ENCODE data around the gene SLC16A3. TPM values are rescaled to one million over a fixed set of nuclear protein-coding genes. Genes with fewer than 3 reads are reported as not detected.

The SLC16A3 gene
- total RNA-seq, 1 experiment from 2014 or later: 677 TPM

DNA sequence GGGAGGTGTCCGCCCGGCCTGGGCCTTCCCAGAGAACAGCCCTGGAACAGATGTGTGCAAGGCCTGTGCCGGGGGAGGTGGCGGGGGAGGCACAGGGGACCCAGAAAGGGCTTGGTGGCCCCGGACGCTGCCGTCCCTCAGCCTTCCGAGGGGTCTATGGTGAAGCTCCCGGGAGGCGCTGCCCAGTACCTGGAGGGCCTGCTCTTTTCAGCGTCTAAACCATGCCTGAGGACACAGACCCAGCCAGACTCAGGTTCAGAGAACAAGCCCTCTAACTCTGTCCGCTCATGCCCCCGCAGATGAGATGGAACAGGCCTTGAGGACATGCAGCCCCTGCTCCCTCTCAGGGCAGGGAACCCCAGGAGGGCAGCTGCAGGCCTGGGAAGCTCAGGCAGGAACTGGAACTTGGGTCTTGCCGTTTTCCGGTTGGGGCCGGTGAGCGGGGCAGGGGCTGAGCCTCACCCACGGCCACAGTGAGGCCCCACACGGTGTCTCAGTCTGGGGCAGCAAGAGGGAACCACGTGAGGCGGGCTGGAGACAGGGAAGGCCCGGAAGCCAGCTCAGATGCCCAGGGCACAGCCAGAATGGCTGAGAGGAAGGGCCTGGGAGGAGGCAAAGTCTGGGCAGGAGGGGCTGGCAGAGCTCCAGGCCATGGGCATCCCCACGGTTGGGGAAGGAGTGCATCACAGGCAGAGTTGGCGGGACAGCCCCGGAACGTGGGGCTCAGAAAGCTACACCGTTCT lies 12.5 kb downstream of the SLC16A3 start:
- in situ Hi-C loops (cut with HindIII; ENCODE audit: low pct_unique_long_range_greater_than_20kb, low sequenced_read_pairs): no loop called here
- peak; percentile 79 for DNase-seq (ENCODE audit: low read depth)

DNA sequence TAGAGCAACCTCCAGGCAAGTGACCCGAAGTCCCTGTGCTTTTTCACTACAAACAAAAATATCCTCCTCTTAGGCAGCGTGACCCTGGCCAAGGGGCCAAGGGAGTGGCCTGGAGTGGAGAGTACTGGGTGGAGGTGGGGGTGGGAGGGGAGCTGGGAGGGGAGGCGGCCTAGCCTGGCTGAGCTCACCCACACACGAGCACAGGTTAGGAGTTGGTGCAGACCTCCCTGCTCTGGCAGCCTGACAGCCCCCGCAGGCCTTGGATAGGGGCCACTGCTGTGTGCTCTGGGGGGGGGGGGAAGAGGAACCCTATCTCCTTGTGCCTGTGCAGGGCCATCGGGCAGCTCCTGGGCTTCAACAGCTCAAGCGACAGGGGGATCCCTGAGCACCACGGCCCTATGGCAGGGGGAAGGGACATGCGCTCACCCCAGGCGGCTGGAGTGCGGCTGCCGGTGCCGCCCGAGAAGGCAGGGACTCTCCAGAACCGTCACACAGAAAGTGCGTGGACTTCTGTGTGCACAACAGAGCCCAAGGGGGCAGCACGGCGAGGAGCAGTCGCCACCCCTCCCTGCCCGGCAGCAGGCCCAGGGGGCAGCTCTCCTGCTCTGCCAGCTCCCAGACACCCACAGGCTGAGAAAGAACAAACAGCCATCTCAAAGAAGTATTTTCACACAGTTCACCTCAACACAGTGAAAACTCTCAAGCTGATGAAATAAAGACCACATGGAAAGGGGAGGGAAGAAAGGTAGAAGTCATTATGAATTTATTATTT lies 13.3 kb downstream of the SLC16A3 start:
- in situ Hi-C loops (cut with HindIII; ENCODE audit: low pct_unique_long_range_greater_than_20kb, low sequenced_read_pairs): no loop called here
- DNase-seq (ENCODE audit: low read depth): peak; percentile 58

DNA sequence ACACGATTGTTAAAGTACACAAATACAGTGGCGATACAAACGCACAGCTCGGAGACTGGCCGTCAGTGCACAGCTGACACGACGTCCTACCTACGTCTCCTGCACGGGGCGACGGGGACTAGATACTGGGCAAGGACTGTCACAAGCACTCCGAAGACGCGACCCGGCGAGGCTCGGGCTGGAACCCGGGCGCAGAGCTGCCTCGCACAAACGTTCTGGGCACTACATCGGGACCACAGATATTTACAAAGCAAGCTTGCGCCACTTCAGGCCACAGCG lies 13.8 kb downstream of the SLC16A3 start:
- no peak for DNase-seq (ENCODE audit: low read depth)
- in situ Hi-C loops (cut with HindIII; ENCODE audit: low pct_unique_long_range_greater_than_20kb, low sequenced_read_pairs): no loop called here

DNA sequence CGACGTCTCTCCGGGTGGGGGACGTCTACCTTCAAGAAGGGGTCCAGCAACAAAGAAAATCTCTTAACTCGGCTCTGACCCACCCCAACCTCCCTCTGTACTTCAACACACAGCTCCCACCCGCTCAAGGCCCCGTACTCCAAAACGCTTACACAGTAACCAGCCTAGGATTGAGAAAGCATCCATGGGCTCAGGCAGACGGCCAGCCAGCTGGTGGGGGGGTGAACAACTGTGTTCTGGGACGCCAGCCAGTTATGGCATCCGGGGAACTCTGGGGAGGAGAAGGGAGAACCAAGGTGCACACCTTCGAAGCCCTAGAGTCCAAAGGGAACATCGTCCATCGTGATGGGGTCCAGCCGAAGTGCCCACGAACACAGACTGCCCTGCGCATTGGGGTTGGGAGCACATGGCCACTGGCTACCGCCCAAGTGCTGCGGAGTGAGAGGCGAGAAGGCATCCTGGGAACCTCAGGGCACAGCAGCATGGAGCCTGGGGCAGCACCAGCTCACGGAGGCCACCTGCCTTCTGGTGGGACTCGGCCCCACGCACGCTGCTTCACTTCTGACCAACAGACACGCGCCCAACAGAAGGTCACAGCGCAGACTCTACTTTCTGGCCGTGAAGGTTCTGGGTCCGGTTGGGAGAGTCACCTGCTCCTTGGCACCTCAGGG lies 14.3 kb downstream of the SLC16A3 start:
- in situ Hi-C loops (cut with HindIII; ENCODE audit: low pct_unique_long_range_greater_than_20kb, low sequenced_read_pairs): no loop called here
- DNase-seq (ENCODE audit: low read depth): peak; percentile 47

DNA sequence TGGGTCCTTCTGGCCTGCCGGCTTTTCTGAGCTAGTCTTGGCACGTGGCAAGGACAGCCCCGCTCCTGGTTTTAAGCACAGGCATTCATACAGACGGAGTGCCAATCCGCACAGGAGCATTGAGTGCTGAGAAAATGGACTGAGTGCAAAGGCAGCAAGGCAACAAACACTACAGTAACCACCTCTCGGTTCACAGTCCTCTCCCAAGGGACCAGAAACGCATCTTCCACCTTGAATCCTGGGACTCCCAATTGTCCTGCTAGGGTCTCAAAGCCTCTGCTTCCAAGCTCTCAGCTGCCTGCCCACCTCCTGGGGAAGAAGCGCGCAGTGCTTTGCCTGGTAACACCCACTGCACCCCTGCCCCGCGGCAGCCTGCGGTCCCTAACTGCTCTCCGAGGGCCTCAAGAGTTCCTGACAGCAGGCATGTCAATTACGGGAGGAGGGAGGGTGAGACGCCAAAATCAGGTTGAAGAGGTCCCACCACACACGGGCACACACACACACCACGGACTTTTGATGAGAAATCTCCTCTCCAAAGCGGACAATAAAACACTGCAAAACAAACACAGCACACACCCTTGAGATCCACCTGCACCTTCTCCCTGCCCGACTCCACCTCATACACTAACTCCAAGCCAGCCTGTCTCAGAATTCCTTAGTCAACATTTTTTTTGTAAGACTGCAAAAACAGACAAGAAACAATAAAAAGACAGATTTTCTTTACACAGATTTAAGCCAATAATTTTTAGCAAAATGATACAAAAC lies 15.0 kb downstream of the SLC16A3 start:
- in situ Hi-C loops (cut with HindIII; ENCODE audit: low pct_unique_long_range_greater_than_20kb, low sequenced_read_pairs): no loop called here
- DNase-seq (ENCODE audit: low read depth): peak; percentile 46

DNA sequence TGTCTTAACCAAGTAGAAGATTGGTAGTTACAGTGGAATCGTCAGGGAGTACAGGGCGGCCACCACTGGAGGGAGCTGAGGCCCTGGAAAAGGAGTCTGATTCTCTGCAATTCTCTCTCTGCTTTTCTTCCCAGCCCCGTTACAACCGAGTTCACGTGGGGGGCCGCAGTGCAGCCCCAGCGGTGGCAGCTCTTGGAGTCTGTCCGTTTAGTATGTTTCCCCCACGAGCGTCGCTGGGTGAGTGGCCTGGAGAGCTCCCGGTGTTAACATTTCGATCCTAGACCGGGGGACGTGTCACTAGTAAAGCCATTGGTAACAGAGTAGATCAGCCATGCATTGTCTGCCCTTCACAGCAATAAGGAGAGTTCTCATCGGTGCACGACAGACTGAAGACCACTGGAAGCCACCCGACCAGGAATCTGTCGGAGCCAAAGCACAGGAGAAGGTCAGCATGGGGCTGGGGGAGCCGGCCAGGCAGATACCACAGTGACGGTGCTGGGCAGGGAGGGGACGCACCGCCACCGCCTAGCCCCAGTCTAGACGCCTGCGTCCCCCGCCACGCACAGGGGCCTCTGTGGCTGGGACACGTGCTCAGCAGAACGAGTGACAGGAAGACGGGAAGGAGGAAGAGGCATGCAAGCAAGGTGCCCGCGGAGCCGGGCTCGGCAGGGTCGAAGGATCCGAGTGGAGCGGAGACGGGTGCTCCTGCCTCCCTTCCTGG lies 15.7 kb downstream of the SLC16A3 start:
- DNase-seq (ENCODE audit: low read depth): peak; percentile 38

DNA sequence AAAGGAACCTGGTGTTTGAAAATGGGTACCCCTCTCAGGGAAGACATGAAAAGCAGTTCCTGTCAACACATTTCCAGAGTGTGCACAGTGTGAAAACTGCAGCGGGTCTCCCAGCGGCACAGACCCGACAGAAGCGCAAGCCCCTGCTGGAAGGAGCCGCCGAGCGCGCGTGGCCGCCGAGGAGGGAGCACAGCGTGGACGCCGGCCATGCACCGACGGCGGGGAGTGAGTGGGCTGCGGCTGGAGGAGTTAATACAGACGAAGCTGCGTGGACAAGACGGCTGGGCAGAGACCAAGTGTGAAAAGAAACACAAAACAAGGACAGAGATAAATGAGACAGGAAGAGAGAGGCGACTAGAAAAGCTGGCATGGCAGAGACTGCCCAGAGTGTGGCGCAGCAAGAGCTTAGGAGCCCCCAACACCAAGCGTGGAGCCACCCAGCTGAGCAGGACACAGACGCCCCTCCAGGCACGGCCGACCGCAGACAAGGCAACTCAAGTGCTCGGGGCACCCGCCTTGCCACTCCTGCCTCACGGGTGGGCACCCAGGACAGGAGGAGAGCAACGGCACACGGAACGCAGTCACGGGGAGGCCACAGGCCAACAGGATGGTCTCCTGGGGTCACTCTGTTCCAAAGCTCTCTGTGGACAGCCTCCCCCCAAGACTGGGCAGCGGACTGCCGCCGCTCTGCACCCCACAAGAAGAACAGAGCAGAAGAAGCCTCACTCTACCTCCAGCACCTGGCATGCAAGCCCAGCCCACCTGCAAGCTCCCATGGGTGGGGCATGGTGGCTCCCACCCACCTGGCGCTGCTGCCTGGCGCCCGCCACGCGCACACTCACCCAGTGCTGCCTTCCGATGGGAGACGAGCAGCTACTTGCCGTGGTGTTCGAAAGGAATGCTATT lies 16.5 kb downstream of the SLC16A3 start:
- in situ Hi-C loops (cut with HindIII; ENCODE audit: low pct_unique_long_range_greater_than_20kb, low sequenced_read_pairs): no loop called here
- DNase-seq (ENCODE audit: low read depth): no peak

More for the DNA sequence above, 15.7 kb downstream of the SLC16A3 start:
- in situ Hi-C loops (cut with HindIII; ENCODE audit: low pct_unique_long_range_greater_than_20kb, low sequenced_read_pairs): no loop called here

DNA sequence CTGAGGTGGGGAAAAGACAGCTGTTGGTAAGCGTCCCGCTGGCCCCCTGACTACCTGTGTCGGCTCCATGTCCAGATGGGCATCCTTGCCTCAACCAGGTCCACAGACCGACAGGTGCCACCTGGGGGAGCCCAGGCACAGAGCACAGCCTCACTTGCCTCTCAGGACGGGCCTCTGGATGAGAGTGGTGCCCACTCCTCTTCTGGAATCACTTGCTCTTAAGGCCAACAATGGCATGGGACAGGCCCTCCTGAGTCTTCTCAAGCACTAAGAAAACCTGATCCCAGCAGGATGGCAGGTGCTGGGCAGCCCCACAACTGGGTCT lies 17.2 kb downstream of the SLC16A3 start:
- in situ Hi-C loops (cut with HindIII; ENCODE audit: low pct_unique_long_range_greater_than_20kb, low sequenced_read_pairs): no loop called here

DNA sequence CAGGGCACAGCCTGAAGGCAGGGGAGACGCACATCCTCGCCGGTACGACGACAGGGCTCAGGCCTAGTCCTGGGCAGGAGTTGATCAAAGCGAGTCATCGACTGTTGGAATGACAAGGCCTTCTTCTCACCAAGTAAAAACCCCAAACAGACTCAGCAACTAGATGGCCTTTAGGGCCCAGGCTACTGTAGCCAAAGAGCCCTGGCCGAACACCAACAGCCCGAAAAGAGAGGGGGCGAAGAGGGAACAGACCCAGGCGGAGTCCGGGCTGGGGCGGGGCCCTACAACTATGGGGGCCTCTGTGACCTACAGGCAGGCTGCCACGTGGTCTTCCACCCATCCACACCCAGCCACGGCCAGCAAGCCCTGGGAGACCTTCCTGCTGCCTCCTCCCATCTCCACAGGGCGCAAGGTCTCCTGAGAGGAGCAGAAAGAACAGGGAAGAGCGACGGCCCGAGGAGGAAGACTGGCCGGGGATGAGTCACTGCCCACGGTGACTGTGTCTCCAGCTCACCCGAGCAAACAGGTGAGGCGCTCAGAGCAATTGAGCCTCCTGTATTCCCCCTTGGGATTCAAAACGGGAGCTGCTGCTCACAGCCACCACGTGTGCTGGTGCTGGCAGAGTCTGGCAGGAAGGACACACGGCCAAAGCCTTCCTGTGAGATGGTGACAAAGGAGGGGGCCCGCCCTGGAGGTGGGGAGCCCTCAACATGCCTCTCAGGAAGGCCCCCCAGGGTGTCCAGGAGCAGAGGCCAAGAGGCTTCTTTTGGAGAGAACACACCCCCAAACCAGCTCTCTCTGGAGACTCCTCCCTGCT lies 17.7 kb downstream of the SLC16A3 start:
- peak; percentile 80 for DNase-seq (ENCODE audit: low read depth)
- in situ Hi-C loops (cut with HindIII; ENCODE audit: low pct_unique_long_range_greater_than_20kb, low sequenced_read_pairs): no loop called here

More for the DNA sequence above, 17.2 kb downstream of the SLC16A3 start:
- DNase-seq (ENCODE audit: low read depth): no peak

DNA sequence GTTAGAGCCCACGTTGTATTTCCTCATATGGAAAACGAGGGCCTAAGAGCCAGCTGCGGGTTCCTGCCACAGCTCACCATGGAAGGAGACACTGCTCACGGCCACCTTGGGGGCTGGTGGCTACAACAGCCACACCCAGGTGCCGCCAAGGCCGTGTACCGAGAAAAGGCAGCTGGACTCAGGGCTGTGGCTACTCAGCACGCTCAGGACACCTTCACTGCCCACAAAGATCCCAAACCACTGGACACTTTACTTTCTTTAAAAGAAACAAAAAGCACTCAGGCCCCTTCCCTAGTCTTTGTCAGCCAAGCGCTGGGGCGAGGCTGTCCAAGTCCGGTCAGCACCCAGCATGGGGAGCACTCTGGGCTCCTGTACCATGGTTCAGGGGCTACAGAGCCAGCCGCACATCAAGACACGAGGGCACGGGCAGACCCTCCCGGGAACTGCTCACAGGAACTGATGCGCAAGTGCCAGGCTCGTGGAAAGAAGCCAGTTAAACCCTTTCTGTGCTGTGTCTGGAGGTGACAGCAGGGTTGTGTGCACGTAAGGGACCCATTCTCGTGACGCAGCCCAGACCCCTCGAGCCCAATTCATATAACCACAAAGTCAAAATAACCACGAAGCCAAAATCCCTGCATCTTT lies 18.5 kb downstream of the SLC16A3 start:
- no peak for DNase-seq (ENCODE audit: low read depth)
- in situ Hi-C loops (cut with HindIII; ENCODE audit: low pct_unique_long_range_greater_than_20kb, low sequenced_read_pairs): no loop called here

DNA sequence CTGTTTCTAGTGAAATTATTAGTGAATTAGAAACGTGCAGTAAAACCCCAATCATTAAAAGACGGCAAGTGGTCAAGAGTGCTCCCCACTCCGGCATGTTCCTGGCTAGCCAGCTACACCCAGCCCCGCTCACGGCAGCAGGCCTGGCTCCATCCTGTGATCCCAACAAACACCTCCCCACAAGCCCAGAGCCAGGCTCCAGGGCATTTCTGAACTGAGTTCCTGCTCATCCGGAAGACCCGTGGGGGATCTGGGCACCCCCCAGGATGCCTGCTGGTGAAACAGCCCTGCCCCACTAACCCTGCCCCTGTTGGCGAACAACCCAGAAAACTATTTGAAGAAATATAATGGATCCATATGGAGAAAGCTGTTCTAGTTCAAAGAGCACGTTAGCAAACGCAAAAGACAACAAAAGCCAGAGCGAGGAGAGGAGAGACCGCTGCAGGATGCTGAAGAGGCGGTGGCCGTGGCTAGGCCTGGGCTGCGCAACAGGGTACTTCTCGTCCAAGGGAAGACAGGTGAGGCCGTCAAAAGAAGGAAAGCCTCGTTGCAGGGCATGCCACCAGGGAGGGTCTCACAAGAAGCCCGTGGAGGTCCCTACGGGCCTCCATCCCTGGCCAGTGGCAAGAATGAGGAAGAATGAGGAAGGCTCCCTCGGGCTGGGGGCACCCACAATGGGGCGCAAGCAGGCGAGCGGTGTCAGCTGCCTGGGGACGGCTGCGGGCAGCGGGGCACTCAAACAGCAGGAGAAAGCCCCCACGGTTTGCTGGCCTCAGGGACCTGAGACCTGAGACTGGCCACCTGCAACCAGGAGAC lies 19.2 kb downstream of the SLC16A3 start:
- DNase-seq (ENCODE audit: low read depth): no peak
- in situ Hi-C loops (cut with HindIII; ENCODE audit: low pct_unique_long_range_greater_than_20kb, low sequenced_read_pairs): no loop called here

DNA sequence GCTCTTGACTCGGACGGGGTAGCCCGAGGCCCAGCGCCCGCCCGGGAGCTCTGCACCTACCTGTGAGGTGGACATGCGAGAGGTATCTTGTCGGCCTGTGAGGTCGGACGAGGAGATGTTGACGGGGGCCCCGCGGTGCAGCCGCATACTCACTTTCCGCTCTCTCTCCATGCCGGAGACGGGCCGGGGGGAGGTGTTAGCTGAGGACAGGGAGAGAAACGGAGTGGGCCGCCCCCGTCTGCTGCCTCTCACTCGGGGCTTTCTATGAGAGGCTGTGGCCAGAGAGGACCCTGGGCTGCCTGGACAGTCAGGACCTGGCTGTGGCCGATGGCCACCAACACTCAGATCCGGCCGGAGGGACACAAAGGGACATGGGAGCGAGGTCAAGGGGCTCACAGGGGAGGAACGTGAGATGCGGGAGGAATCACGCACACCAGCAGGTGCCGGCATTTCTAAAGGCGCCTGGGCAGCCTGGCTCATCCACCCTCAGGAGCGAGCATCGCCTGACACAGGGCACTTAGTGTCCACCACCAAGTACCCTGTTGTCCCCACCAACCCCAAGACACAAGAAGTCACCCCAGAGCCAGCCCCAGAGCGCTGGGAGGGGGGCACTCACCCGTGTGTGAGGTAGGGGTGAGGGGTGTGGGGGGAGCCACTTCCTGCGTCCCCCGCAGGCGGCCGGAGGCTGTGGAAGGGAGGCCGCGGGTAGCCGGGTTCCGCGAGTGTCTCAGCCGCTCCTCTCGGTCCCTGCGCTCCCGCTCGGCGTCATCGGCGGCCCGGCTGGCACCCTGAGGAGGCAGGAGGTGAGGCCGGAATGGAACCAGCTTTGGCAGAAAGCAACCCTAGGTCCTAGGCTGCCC lies 20.2 kb downstream of the SLC16A3 start:
- DNase-seq (ENCODE audit: low read depth): no peak
- in situ Hi-C loops (cut with HindIII; ENCODE audit: low pct_unique_long_range_greater_than_20kb, low sequenced_read_pairs): no loop called here

DNA sequence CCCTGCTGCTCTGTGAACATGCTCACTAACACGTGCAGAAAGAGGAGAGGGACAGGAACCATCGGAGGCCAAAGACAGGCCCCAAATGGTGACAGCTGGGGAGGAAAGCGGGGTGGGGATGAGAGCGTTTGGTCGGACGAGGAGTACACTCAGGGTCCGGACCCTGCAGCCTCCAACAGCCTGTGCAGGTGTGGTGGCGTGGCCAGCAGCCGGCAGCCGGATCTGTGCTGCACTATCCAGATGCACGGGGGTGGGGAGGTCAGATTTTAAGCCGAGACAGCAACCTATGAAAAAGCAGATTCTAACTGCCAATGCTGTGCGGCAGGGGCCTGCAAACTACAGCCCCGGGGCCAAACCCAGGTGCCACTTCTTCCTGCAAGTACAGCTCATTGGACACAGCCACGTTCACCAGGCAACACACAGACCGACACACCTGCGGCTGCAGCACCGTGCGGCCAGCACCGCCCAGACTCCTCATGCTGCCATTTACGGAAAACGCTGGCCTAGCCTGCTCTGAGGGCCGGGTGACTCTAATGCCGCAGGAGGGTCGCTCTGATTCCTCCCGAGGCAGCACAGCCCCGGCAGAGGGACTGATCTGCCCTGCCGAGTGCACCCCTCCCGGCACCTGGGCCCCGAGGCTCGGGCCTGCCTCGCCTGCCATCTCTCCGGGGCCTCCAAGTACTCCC lies 21.2 kb downstream of the SLC16A3 start:
- in situ Hi-C loops (cut with HindIII; ENCODE audit: low pct_unique_long_range_greater_than_20kb, low sequenced_read_pairs): no loop called here
- DNase-seq (ENCODE audit: low read depth): no peak

DNA sequence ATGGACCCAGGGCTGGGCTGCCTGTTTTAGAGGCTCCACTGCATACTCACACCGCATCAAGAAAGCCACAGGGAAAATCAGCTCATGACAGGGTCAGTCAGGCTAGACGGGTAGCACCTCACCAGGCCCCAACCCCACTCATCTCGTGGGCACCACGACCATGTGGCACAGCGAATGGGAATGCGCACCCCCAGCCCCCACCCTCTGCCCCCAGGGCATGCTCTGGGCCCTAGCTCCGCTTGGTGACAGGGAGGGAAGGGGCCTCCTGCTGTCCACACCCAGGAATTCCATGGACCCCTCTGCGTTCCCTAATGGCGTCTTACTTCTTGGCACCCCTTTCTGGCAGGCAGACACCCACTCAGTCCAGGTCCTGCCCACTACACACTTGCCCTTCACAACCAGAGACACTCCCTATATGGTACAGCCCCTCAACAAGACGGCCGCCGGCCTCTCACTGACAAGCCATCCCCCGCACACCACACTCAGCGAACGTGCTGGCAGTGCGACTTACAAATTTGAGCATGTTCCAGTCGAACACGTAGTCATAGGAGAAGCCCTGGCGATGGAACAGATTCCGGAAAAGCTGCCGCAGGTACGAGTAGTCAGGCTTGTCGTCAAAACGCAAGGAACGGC lies 22.1 kb downstream of the SLC16A3 start:
- no peak for DNase-seq (ENCODE audit: low read depth)
- in situ Hi-C loops (cut with HindIII; ENCODE audit: low pct_unique_long_range_greater_than_20kb, low sequenced_read_pairs): no loop called here
